Stimulated activated CD4-positive, alpha-beta T cell treated with anti-CD3 and anti-CD28 coated beads, Interleukin-1b, Interleukin-23, amount 100 ng/mL, for 1 hour (primary cell): ENCODE measurements around the gene TOR4A.
"Not testable (repeated sequence)": the region's sequence is repeated elsewhere in the genome, so short reads cannot be mapped to it uniquely, and the experiment has no call there.

Experiments used
- DNase-seq, 2 donors: peaks; one replicate each; pipeline ENCODE4 v3.0.0-alpha.2; 2020; ENCODE audit warnings: low read depth in 2 of 2

The TOR4A gene

GRCh38 chr9:137317718-137318511, 40.4 kb downstream of the TOR4A start:
- DNase-seq = no peak

GRCh38 chr9:137318602-137319001, 41.1 kb downstream of the TOR4A start:
- no peak for DNase-seq

GRCh38 chr9:137319011-137319738, 41.6 kb downstream of the TOR4A start:
- no peak for DNase-seq

GRCh38 chr9:137319739-137320551, 42.4 kb downstream of the TOR4A start:
- DNase-seq = no peak

GRCh38 chr9:137320555-137321384, 43.2 kb downstream of the TOR4A start:
- no peak for DNase-seq

- no peak for DNase-seq
These were observed 44.3 kb downstream of the TOR4A start for GRCh38 chr9:137321726-137322361.

GRCh38 chr9:137323531-137324331, 46.2 kb downstream of the TOR4A start:
- no peak for DNase-seq

GRCh38 chr9:137325124-137325523, 47.6 kb downstream of the TOR4A start:
- DNase-seq = no peak

- DNase-seq = no peak
These were observed 48.3 kb downstream of the TOR4A start for GRCh38 chr9:137325799-137326198.

- no peak for DNase-seq
These were observed 49.0 kb downstream of the TOR4A start for GRCh38 chr9:137326445-137327065.

- DNase-seq = not testable (repeated sequence)
These were observed 50.4 kb downstream of the TOR4A start for GRCh38 chr9:137327641-137328550.

- DNase-seq = not testable (repeated sequence)
These were observed 52.1 kb downstream of the TOR4A start for GRCh38 chr9:137329590-137329989.

- DNase-seq = no peak
These were observed 53.2 kb downstream of the TOR4A start for GRCh38 chr9:137330689-137331088.

- DNase-seq = no peak
These were observed 54.4 kb downstream of the TOR4A start for GRCh38 chr9:137331929-137332328.
